COLO829 (cell line): ENCODE data around the gene SNX30.
A peak's percentile ranks its signal among the peaks of the same experiment; 100 is the strongest.

Source experiments
- DNase-seq: peaks from one replicate; pipeline ENCODE4 v3.0.0; 2012; ENCODE audit warnings: low spot score

Gene SNX30

DNA sequence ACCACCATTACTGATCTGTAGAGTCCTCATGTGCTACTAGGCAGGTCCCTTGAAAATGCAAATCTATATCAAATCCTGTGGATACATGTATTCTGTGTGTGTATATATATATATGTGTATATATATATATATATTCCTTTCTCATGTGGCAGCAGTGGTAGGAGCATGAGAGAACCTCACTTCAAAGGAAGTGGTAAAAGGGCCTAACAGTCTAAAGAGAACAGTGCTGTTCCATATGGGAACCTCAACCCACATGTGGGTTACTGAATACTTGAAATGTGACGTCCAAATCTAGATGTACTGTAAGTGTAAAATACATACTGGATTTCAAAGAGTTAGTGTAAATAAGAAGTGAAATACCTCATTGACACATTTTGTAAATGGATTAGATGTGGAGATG, 134.8 kb downstream of the SNX30 start:
- no peak for DNase-seq

DNA sequence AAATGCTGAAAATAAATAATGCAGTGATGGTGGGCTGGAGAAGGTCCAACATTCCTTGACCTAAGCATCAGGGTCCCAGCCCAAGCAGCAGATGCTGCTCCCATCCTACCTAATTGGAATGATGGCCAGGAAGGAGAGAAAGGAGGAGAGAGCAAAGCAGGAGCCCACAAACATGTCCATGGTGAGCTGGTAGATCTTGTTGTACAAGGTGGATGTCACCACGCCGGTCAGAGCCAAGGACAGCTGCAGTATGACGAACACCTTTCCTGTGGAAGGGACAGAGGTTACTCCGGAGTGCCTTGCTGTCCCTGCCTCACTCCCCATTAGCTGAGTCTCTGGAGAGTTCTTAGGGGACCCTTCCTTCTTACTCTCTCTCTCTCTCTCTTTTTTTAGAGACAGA, 135.8 kb downstream of the SNX30 start:
- no peak for DNase-seq

DNA sequence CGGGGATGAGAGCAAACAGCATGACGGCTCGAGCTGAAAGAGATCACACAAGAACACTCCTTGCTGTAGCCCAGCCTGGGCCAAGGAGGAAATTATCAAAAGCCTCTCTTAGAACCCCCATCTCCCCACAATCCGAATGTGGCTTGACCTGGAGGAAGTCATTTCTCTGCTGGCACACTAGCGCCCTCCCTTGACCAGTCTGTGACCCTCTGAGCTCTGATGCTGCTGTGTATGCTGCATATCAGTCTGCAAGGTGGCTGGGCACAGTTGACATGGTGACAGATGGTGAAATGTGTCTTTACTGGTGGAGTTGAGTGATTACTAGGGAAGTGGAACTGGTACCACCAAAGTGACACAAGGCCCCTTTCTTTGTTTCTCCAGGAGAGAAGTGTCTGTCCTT, 136.8 kb downstream of the SNX30 start:
- DNase-seq: no peak

DNA sequence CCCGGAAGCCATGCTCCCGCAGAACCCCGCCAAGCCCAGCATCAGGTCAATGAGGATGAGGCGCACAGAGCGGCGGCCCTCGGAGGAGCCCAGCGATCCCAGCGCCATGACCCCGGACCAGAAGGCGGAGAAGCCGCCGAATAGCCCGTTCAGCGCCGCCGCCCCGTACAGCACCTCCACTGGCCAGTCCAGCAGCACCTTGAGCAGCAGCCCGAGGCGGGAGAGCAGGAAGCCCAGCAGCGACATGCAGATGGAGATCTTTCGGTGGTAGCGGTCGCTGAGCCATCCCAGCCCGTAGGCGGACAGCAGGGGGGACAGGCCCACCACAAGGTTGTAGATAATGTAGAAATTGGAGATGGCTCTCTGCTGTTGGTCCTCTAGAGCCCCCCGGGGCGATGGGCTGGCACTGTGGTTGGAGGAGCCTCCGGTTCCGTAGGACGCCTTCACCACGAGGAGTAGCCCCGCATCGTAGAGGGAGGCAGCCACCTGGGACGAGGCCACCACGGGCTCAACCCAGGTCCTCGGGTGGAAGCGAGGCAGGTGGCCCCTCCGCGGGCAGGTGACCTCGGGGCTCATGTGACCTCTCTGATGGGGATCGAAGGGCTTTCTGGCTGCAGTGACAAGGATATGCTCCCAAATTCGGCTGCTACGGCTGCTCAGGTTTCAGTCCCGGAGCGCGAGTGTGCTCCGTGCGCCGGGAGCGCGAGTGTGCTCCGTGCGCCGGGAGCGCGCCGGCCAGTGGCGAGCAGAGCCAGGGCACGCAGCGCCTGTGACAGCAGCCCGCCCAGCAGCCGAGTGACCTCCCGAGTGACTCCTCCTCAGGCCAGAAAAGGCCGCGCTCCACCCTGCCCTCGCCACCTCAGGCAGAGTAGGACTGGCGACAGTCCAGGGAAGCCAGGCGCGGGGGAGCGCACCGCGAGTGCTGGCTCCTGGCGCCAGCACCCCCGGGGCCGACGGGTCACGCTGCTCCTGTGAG, 139.8 kb downstream of the SNX30 start, which contains the start of gene SLC46A2:
Gene SLC46A2 (minus strand): TSS at position 771 of the 976 bp plus-strand sequence. CDS start 195 bp downstream, at position 576.
- DNase-seq: no peak

DNA sequence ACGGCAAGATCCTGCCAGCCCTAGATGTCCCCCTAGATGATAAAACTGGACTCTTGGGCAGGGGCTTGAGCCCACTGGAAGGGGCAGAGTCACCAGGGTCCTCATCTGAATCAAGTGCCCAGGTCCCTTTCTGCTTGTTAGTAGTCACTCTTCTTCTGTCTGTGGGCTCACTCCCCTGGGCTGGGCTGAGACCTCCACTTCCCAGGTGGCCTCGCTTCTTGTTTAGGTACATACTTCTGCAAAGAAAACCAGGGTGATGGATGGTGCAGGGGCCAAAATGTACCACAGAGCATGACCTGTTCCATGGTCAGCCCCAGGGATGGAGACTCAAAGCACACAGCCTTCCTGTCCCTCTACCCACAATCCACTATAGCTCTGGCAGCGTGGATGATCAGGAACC, 141.0 kb downstream of the SNX30 start:
- DNase-seq: no peak

DNA sequence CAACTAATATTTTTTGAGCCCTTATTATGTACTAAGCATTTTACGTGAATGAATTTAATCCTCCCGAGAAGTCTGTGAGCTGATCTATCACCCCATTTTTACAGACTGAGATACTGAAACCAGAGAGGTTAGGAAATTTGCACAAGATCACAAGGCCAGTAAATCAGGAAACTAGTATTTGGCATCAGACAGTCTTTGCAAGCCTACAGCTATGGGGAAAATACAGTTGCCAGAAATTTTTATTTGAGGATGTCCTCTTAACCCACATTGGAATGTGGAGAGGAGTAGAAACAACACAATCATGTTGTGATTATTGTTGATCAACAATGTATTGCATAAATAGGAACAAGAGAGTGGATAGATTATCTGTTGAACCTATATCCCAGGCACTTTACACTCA, 142.4 kb downstream of the SNX30 start:
- no peak for DNase-seq

DNA sequence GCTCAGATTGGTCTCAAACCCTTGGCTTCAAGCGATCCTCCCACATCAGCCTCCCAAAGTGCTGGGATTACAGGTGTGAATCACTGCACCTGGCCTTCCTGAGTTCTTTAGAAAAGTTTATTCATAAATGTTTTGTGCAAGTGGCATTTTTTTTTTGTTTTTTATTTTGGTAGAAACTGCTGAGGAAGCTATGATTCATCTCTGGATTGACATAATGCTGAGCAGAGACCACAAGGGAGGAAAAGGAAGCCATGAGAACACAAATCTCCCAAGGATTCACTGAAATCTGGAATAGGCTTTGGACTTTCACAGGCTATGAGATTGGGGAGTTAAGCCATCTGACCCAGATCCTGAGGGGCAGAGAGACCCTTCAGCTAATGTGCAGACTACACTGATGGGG, 143.5 kb downstream of the SNX30 start:
- no peak for DNase-seq

DNA sequence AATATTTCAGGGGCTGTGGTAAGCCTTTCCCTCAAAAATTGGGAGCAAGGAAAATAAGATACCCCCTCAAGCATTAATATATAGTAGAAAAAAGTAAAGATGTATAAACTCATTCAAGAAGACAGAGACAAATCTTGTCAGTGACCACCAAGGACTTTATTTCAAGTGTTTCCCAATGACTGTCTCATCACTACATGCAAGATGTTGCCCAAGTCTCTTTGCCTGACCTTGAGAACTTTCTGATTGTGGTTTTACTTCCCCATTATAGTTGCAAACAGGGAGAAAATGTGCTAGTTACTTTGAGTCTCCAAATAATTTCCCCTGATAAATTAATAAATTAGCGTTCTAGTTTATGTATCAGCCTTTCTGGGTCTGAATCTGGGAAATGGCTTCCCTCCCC, 144.1 kb downstream of the SNX30 start:
- no peak for DNase-seq

DNA sequence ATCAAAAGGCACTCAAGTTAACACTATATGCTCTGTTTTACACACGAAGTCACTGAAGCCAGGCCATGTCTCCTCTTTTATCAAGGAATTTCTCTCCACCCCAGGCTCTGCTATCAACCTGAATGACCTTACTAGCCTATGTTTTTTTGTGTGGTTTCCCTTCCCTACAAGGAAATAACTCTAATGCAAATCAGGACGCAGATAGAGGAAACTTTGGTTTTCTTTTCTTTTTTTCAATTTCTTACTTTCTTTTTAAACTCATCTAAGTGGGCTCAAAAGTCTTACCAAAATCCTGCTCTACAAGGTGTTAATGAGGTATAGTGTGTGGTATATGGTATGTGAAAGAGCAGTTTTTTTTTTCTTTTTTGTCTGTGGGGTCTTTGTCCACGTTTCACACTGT, 145.6 kb downstream of the SNX30 start:
- DNase-seq: no peak

DNA sequence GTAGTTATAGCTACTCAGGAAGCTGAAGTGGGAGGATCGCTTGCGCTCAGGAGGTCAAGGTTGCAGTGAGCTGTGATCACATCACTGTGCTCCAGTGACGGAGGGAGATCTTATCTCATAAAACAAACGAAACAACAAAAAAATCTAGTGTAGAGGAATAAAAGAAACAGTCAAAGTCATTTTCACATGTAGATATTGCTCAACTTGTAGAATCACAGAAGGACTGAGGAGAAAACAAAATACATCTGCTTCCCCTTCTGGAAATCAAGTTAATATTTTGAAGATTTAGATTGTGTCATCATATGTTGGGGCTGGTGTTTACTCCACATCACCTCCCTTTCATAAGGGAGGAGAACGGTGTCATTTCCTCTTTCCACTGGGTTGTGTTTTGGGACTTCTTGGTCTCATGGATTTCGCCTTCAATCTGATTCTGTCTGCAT, 148.3 kb downstream of the SNX30 start:
- no peak for DNase-seq

DNA sequence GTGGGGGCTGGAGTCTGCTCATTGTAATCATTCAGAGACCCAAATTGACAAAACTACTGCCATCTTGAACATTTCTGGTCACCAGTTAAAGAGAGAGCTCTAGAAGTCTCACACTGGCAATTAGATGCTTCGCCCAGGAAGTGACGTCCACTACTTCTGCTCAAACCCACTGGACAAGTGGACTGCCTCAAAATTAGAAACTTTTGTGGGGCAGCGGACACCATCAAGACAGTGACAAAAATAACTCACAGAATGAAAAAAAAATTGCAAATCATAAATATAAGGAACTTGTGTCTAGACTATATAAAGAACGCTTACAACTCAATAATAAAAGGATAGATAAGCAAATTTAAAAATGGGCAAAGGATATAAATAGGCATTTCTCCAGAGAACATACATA, 149.9 kb downstream of the SNX30 start:
- no peak for DNase-seq

DNA sequence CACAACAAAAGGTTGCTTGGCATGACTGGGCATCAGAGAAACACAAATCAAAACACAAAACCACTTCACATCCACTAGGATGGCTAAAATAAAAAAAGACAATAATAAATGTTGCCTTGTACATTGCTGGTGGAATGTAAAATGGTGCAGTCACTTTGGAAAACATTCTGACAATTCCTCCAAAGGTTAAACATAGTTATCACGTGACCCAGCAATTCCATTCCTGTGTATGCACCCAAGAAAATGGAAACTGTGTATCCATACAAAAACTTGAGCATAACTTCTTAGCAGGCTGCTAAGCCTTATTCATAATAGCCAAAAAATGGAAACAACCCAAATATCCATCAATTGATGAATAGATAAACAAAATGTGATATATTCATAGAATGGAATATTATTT, 150.3 kb downstream of the SNX30 start:
- no peak for DNase-seq

DNA sequence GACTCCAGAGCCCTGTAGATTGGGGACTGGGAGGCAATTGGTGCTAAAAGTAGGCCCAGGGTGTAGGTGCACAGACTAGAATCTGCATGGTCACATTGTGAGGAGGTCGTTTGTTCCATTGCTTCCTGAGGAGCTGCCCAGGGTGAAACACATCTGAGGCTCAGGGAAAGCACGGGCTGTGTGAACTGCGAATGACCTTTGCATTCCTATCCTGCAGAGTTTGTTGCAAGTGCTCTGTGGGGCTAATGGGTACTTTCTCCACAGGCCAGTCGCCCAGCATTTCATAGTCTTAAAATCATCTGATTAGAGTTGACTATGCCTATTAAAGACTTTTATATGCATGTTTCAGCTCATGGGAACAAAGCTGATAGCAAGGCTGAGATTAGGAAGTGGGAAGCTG, 154.5 kb downstream of the SNX30 start:
- DNase-seq: no peak

DNA sequence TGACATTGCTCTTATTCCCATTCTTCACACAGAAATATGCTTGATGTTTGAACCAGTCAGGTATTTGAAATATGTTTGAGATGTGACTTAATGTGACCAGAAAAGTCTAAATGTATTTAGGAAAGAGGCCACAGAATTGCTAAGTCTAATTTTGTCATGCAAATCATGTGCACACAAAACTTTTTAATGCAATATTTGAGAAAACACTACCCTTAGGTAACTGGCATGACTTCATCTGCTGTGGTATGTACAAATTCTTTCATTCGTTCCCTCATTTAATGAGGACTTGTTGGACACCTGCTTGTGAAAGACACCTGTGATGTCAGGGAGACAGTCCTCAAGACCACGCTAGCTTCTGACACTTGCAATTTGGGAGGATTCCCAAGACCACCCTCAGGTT, 161.2 kb downstream of the SNX30 start:
- DNase-seq: no peak

DNA sequence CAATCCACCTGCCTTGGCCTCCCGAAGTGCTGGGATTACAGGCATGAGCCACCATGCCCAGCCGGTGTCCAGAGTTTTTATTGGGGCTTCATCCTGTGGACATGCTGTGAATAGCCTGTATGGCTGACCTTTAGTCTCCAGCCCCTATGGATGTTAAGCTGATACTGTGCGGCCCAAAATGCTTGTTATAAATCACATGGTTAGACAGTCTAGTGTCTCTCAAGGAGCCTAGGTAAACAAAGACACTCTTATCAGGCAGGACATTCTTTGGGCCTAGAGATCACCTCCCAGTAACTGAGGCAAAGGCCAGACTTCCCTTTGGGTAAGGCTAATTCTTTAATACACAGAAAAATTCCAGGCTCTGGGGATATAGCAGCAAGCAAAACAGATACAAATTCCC, 162.1 kb downstream of the SNX30 start:
- no peak for DNase-seq

DNA sequence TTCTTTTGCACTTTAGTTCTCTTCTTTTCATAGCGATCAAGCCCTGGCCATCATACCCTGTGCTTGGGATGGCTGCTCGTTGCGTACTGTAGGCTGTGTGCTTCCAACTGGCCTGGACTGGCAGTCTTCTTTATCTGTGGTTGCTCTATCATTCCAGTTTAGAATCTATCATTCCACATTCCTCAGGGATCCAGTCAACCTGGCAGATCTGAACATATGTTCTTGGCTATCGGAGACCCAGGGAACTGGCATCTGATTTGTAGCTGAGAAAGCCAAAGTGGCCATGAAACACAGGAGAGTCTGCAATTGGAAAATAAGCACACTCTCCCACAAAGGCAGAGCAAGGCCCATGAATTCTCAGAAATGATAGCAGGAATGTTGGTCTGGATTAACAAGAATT, 162.8 kb downstream of the SNX30 start:
- DNase-seq: no peak

DNA sequence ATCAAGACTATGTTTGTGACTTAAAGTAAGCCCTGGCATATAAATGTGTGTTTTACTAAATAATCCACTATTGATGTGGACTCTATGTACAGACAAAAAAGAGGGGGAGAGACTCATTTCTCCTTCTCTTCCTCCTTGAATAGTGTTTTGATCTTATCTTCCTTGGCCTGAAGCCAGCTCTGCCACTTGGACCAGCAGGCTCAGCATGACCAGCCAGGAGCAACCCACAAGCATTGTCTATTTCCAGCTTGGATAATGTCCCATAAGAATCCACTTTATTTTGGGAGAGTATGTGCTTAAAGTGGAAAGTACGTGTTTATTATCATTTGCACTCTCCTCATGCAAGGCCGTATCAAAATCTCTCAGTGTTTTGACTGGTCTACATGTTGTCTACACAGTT, 164.0 kb downstream of the SNX30 start:
- DNase-seq: no peak

DNA sequence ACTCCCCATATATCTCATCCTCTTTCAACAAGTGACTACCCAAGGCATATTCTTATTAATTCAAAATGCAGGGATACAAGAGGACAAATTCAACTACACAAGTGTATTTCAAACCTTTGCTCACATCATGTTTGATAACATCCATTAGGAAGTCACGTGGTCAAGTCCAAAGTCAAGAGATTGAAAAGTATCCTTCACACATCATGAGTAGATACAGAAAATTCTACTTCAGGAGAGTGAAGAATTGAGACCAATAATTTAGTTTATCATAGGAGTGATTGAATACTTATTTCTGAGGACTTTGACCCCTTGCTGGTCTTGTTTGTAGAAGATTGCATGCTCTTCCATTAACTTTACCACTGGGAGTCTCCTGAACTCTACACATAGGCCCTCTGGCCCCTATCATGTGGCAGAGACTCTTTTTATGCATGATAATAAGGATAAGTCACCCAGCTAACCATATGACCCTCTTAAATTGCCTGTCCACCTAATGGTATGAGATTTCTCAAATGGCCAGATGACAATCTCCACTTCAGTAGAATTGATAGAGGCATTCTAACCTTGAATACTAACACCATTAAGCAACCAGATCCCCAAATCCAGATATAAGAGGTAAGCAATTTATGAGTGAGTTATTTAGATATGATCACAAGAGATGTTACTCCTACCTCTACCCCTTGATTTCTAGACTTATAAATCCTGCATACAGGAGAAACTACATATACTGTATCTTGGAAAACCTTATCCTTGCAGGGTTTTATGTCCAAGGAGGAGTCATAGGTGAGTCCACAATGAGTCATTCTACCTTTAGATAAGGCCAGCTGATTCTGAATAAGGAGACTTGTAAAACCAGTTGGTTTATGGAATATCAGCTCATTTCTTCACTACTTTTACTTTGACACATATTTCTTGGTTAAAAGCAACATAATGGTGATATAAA, 166.8 kb downstream of the SNX30 start:
- no peak for DNase-seq

DNA sequence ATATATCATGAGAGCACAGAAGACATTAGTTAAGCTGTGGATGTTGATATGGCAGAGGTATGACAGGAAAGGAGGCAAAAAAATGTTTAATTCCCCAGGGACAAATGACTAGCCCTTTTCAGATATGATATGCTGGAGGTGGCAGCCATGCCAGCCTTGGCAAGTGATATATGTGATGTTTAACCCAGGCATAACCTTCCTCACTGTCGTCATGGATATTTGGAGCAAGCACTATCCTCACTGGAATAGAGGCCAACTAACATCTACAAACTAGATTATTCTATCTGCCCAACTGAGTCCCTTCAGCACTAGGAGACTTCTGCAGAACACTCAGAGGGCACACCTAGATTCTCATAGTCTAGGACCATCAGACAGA, 167.4 kb downstream of the SNX30 start:
- no peak for DNase-seq

DNA sequence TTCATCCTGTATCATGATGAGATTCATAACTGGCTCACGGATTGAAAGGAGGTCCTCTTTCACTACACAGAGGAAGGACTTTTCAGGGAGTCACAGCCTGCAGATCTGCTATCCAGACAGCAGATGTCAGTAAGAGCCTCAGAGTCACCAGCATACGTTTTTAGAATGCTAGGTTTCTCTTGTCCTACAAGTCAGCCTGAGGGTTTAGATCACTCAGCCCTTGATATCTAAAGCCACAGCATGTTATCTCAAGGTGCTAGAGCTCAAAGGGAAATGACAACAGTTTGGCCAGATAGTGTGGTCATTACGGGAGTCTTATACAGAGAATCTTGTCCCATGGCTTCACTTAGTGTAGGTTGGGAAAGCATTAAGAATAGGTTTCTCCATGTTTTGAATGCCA, 171.0 kb downstream of the SNX30 start:
- DNase-seq: peak; percentile 53
